RWPE2 (cell line): Measurements from ENCODE around the gene TADA2A.

Experiments
- ATAC-seq: fragments of 200-7000 bp; cut with Tn5 transposase; 3 replicates; pipeline ENCODE4 v1.9.1; 2021; ENCODE audit warnings: low read depth
- DNase-seq: peaks from one replicate; pipeline ENCODE4 v3.0.0-alpha.2; 2020; ENCODE audit warnings: low spot score
- H3K27ac ChIP-seq: fragments of 450-650 bp; 2 replicates; pipeline ENCODE4 v1.5.1; 2017; ENCODE audit warnings: mild to moderate bottlenecking; ENCODE audit not compliant: poor library complexity, severe bottlenecking
- H3K27me3 ChIP-seq: fragments of 250-450 bp; sonication (Bioruptor Pico); 2 replicates; pipeline ENCODE4 v1.5.1; 2021; ENCODE audit warnings: mild to moderate bottlenecking, moderate library complexity; ENCODE audit not compliant: insufficient read depth, poor library complexity, severe bottlenecking
- H3K36me3 ChIP-seq: fragments of 250-450 bp; sonication (Bioruptor Pico); 2 replicates; pipeline ENCODE4 v1.5.1; 2020; ENCODE audit warnings: low read depth, mild to moderate bottlenecking, moderate library complexity
- H3K4me1 ChIP-seq: fragments of 250-450 bp; sonication (Bioruptor Pico); 2 replicates; pipeline ENCODE4 v1.5.1; 2021; ENCODE audit warnings: mild to moderate bottlenecking, moderate library complexity; ENCODE audit not compliant: insufficient read depth, poor library complexity, severe bottlenecking
- H3K4me3 ChIP-seq: fragments of 250-450 bp; sonication (Bioruptor Pico); 2 replicates; pipeline ENCODE4 v1.5.1; 2021; ENCODE audit warnings: mild to moderate bottlenecking, moderate library complexity; ENCODE audit not compliant: severe bottlenecking
- H3K9me3 ChIP-seq: fragments of 250-450 bp; sonication (Bioruptor Pico); 2 replicates; pipeline ENCODE4 v1.5.1; 2021; ENCODE audit warnings: mild to moderate bottlenecking, moderate library complexity; ENCODE audit not compliant: severe bottlenecking
- CTCF ChIP-seq: fragments of 450-650 bp; IDR thresholded peaks from one replicate; pipeline ENCODE4 v1.5.1; 2017; ENCODE audit warnings: mild to moderate bottlenecking, moderate library complexity; ENCODE audit not compliant: poor library complexity, severe bottlenecking

Gene TADA2A

GRCh38 chr17:37470181-37470580, 63.5 kb downstream of the TADA2A start:
- Histone ChIP-seq H3K4me3 (no peak overlapping the region), H3K9me3 (no peaks in the 10 kb centered on the region), H3K4me1 (peaks cover 17% of the 10 kb centered on the region), H3K36me3 (peaks cover 80% of the 10 kb centered on the region), H3K27me3 (no peaks in the 10 kb centered on the region), H3K27ac (peak overlapping the region; percentile 3)
- DNase-seq (no peak), ATAC-seq (no peak)
- no peak for TF ChIP-seq CTCF

- Histone ChIP-seq H3K27me3 (no peaks in the 10 kb centered on the region), H3K4me3 (no peak overlapping the region), H3K9me3 (no peaks in the 10 kb centered on the region), H3K4me1 (peaks cover 37% of the 10 kb centered on the region), H3K27ac (peak overlapping the region; percentile 96), H3K36me3 (peaks cover 78% of the 10 kb centered on the region)
- DNase-seq: no peak
- ATAC-seq: no peak; the same call in 1 of the 3 replicates
- TF ChIP-seq CTCF: no peak
Observed at GRCh38 chr17:37475731-37476420, 69.2 kb downstream of the TADA2A start.

- Histone ChIP-seq H3K9me3 (no peaks in the 10 kb centered on the region), H3K36me3 (peaks cover 71% of the 10 kb centered on the region), H3K4me1 (peaks cover 38% of the 10 kb centered on the region), H3K27ac (peak overlapping the region; percentile 96), H3K27me3 (no peaks in the 10 kb centered on the region), H3K4me3 (no peak overlapping the region)
- no peak for TF ChIP-seq CTCF
- peak; percentile 77 for DNase-seq
- ATAC-seq: peak; percentile 97
Observed at GRCh38 chr17:37476431-37477120, 69.9 kb downstream of the TADA2A start.

- Histone ChIP-seq H3K4me1 (peaks cover 42% of the 10 kb centered on the region), H3K36me3 (peaks cover 59% of the 10 kb centered on the region), H3K27me3 (no peaks in the 10 kb centered on the region), H3K27ac (peak overlapping the region; percentile 96), H3K9me3 (no peaks in the 10 kb centered on the region), H3K4me3 (no peak overlapping the region)
- no peak for TF ChIP-seq CTCF
- ATAC-seq (no peak), DNase-seq (no peak)
Observed at GRCh38 chr17:37478187-37478586, 71.5 kb downstream of the TADA2A start.

- H3K4me1 ChIP-seq: peaks cover 47% of the 10 kb centered on the region
- DNase-seq (no peak), ATAC-seq (no peak)
- no peak overlapping the region for H3K4me3 ChIP-seq
- peak overlapping the region; percentile 96 for H3K27ac ChIP-seq
- H3K27me3 ChIP-seq: no peaks in the 10 kb centered on the region
- TF ChIP-seq CTCF: no peak
- peaks cover 51% of the 10 kb centered on the region for H3K36me3 ChIP-seq
- no peaks in the 10 kb centered on the region for H3K9me3 ChIP-seq
Observed at GRCh38 chr17:37479025-37479424, 72.3 kb downstream of the TADA2A start.
